GM23338 (cell line): ENCODE results near the gene RAD51B. TPM values are rescaled to one million over a fixed set of nuclear protein-coding genes. Genes with fewer than 3 reads are reported as not detected.

Experiments used
- ATAC-seq: fragments of 200-7000 bp; cut with Tn5 transposase; 3 replicates; pipeline ENCODE4 v1.9.1; 2020
- DNase-seq: peaks from one replicate; pipeline ENCODE4 v3.0.0-alpha.2; 2015; ENCODE audit warnings: low spot score
- H2AFZ ChIP-seq: fragments of 200-600 bp; sonication (generic); 2 replicates; pipeline ENCODE4 v1.8.0; 2016; ENCODE audit warnings: antibody characterized with exemption, mild to moderate bottlenecking, moderate library complexity
- H3F3A ChIP-seq: fragments of 200-600 bp; sonication (generic); replicated peaks from 2 replicates; pipeline ENCODE4 v1.8.0; 2017; ENCODE audit warnings: antibody characterized with exemption, mixed run types, low read depth
- H3K27ac ChIP-seq: fragments of 200-600 bp; sonication (generic); 2 replicates; pipeline ENCODE4 v1.6.1; 2016; ENCODE audit warnings: low read depth
- H3K27me3 ChIP-seq: fragments of 200-600 bp; sonication (generic); 2 replicates; pipeline ENCODE4 v1.8.0; 2016; ENCODE audit warnings: mild to moderate bottlenecking, mixed run types, moderate library complexity; ENCODE audit not compliant: insufficient read depth
- H3K36me3 ChIP-seq: fragments of 200-600 bp; sonication (generic); 2 replicates; pipeline ENCODE4 v1.8.0; 2016; ENCODE audit warnings: mild to moderate bottlenecking; ENCODE audit not compliant: insufficient read depth
- H3K4me1 ChIP-seq: fragments of 200-600 bp; sonication (generic); 2 replicates; pipeline ENCODE4 v1.8.0; 2016; ENCODE audit warnings: mild to moderate bottlenecking, moderate library complexity; ENCODE audit not compliant: insufficient read depth
- H3K4me2 ChIP-seq: fragments of 200-600 bp; sonication (generic); 2 replicates; pipeline ENCODE4 v1.7.1; 2017; ENCODE audit warnings: mixed run types
- H3K4me3 ChIP-seq: fragments of 200-600 bp; sonication (generic); 2 replicates; pipeline ENCODE4 v1.6.1; 2016; ENCODE audit warnings: mixed run types
- H3K79me2 ChIP-seq: fragments of 200-600 bp; sonication (generic); replicated peaks from 2 replicates; pipeline ENCODE4 v1.8.0; 2017; ENCODE audit warnings: mild to moderate bottlenecking; ENCODE audit not compliant: insufficient read depth
- H3K9me2 ChIP-seq: fragments of 200-600 bp; sonication (generic); 2 replicates; pipeline ENCODE4 v1.8.0; 2017; ENCODE audit not compliant: insufficient read depth
- H4K20me1 ChIP-seq: fragments of 200-600 bp; sonication (generic); replicated peaks from 2 replicates; pipeline ENCODE4 v1.8.0; 2017; ENCODE audit warnings: mild to moderate bottlenecking; ENCODE audit not compliant: insufficient read depth
- H3K27ac Mint-ChIP-seq: 2 replicates; pipeline ENCODE4 v1.8.0; 2020; ENCODE audit warnings: inconsistent platforms, mild to moderate bottlenecking, moderate library complexity, mixed read lengths
- H3K27me3 Mint-ChIP-seq: 3 replicates; pipeline ENCODE4 v1.8.0; 2022; ENCODE audit warnings: low read depth, mild to moderate bottlenecking, moderate library complexity, mixed read lengths, inconsistent platforms; ENCODE audit not compliant: insufficient read depth, poor library complexity
- H3K36me3 Mint-ChIP-seq: 3 replicates; pipeline ENCODE4 v1.8.0; 2021; ENCODE audit warnings: low read depth, mild to moderate bottlenecking, inconsistent platforms, moderate library complexity, mixed read lengths
- H3K4me1 Mint-ChIP-seq: 3 replicates; pipeline ENCODE4 v1.8.0; 2020; ENCODE audit warnings: mild to moderate bottlenecking, inconsistent platforms, mixed read lengths
- H3K4me3 Mint-ChIP-seq: 3 replicates; pipeline ENCODE4 v1.8.0; 2021; ENCODE audit warnings: moderate library complexity, mild to moderate bottlenecking, inconsistent platforms, mixed read lengths
- H3K9me3 Mint-ChIP-seq: 3 replicates; pipeline ENCODE4 v1.8.0; 2020; ENCODE audit warnings: moderate library complexity, mild to moderate bottlenecking, inconsistent platforms, mixed read lengths
- CREB1 ChIP-seq: fragments of 250-450 bp; sonication (Bioruptor Pico); IDR thresholded peaks from 2 replicates; pipeline ENCODE4 v1.5.0; 2020; ENCODE audit warnings: low read depth, mild to moderate bottlenecking, moderate library complexity
- CTCF ChIP-seq, 2 experiments: fragments of 200-600 bp in 1 of 2; sonication (generic) in 1 of 2; conservative IDR thresholded peaks; 2 replicates each; pipeline versions ENCODE4 v1.5.1 to v1.6.1; 2016 to 2017; ENCODE audit warnings: antibody characterized with exemption in 2 of 2, low read depth in 2 of 2, mild to moderate bottlenecking in 2 of 2, moderate library complexity in 1 of 2
- ETS1 ChIP-seq: IDR thresholded peaks from 2 replicates; pipeline ENCODE4 v1.6.1; 2016; ENCODE audit warnings: antibody characterized with exemption
- EZH2 ChIP-seq: fragments of 200-600 bp; sonication (generic); IDR thresholded peaks from one replicate; pipeline ENCODE4 v1.8.0; 2017; ENCODE audit warnings: antibody characterized with exemption, mild to moderate bottlenecking, low read depth; ENCODE audit not compliant: unreplicated experiment
- EZH2phosphoT487 ChIP-seq: fragments of 200-600 bp; sonication (generic); IDR thresholded peaks from one replicate; pipeline ENCODE4 v1.8.1; 2018; ENCODE audit warnings: antibody characterized with exemption; ENCODE audit not compliant: unreplicated experiment
- JUNB ChIP-seq: IDR thresholded peaks from one replicate; pipeline ENCODE4 v1.6.1; 2016; ENCODE audit warnings: antibody characterized with exemption; ENCODE audit not compliant: unreplicated experiment
- NANOG ChIP-seq: IDR thresholded peaks from 2 replicates; pipeline ENCODE4 v1.6.1; 2016; ENCODE audit warnings: antibody characterized with exemption, borderline replicate concordance
- POLR2AphosphoS5 ChIP-seq: IDR thresholded peaks from 2 replicates; pipeline ENCODE4 v1.6.1; 2016; ENCODE audit warnings: antibody characterized with exemption, low read depth
- STAT1 ChIP-seq: IDR thresholded peaks from one replicate; pipeline ENCODE4 v1.6.1; 2016; ENCODE audit warnings: antibody characterized with exemption; ENCODE audit not compliant: unreplicated experiment
- ZNF114 ChIP-seq: fragments of 250-450 bp; sonication (Bioruptor Pico); IDR thresholded peaks from 2 replicates; pipeline ENCODE4 v1.5.0; 2020; ENCODE audit warnings: mild to moderate bottlenecking, moderate library complexity
- ZNF331 ChIP-seq: fragments of 250-450 bp; sonication (Bioruptor Pico); IDR thresholded peaks from 2 replicates; pipeline ENCODE4 v1.5.0; 2020; ENCODE audit warnings: low read depth, mild to moderate bottlenecking, moderate library complexity
- polyA plus RNA-seq: library from polyadenylated mRNA; unstranded; fragments of >200 nt; fragmentation: Nextera tagmentation; extraction: Ambion mirVana; gene quantifications from 2 replicates; pipeline ENCODE4 v1.2.1, GENCODE V29; 2016
- total RNA-seq: library from RNA; depleted of rRNA; stranded (reverse); fragments of >200 nt; shearing (Covaris generic); gene quantifications from 2 replicates; pipeline ENCODE4 v1.2.3, GENCODE V29; 2014
- TF ChIP-seq, protein P1 (sequence below): fragments of 250-450 bp; sonication (Bioruptor Pico); IDR thresholded peaks from 2 replicates; pipeline ENCODE4 v1.5.0; 2020; ENCODE audit warnings: mild to moderate bottlenecking, moderate library complexity

RAD51B gene
- total and polyA plus RNA-seq, 2 experiments from 2014 or later = 15.7 to 29.1 TPM

DNA sequence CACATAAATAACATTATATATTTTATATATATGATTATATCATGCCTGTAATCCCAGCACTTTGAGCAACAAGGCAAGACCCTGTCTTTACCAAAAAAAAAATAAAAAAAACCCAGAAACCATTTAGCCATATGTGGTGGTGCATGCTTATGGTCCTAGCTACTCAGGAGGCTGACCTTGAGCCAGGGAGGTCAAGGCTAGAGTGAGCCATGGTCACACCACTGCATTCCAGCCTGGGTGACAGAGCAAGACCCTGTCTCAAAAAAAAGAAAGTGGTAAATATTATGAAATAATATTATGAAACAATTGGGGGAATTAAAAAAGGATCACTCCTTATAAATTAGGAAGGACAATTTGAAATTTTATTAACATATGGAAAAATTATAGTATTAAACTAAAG, 16.0 kb downstream of the RAD51B start:
- no peaks in the 10 kb centered on the region for H3K27me3 Mint-ChIP-seq
- DNase-seq (no peak), ATAC-seq (no peak)
- no peaks in the 10 kb centered on the region for H3K27me3 ChIP-seq
- no peak overlapping the region for H3K27ac Mint-ChIP-seq
- no peaks in the 10 kb centered on the region for H3K4me1 Mint-ChIP-seq
- peaks cover 2% of the 10 kb centered on the region; the same call in 2 of the 3 replicates for H3K36me3 Mint-ChIP-seq
- no peaks in the 10 kb centered on the region for H3K79me2 ChIP-seq
- no peaks in the 10 kb centered on the region for H3K4me1 ChIP-seq
- H3K4me2 ChIP-seq = no peak overlapping the region
- H3F3A ChIP-seq = no peaks in the 10 kb centered on the region
- no peaks in the 10 kb centered on the region for H3K9me3 Mint-ChIP-seq
- H3K4me3 Mint-ChIP-seq = no peak overlapping the region
- H4K20me1 ChIP-seq = no peaks in the 10 kb centered on the region
- H3K27ac ChIP-seq = no peak overlapping the region
- no peak overlapping the region for H3K4me3 ChIP-seq
- H3K9me2 ChIP-seq = no peaks in the 10 kb centered on the region
- TF ChIP-seq EZH2phosphoT487 = no peak
- TF ChIP-seq, protein P1, sequence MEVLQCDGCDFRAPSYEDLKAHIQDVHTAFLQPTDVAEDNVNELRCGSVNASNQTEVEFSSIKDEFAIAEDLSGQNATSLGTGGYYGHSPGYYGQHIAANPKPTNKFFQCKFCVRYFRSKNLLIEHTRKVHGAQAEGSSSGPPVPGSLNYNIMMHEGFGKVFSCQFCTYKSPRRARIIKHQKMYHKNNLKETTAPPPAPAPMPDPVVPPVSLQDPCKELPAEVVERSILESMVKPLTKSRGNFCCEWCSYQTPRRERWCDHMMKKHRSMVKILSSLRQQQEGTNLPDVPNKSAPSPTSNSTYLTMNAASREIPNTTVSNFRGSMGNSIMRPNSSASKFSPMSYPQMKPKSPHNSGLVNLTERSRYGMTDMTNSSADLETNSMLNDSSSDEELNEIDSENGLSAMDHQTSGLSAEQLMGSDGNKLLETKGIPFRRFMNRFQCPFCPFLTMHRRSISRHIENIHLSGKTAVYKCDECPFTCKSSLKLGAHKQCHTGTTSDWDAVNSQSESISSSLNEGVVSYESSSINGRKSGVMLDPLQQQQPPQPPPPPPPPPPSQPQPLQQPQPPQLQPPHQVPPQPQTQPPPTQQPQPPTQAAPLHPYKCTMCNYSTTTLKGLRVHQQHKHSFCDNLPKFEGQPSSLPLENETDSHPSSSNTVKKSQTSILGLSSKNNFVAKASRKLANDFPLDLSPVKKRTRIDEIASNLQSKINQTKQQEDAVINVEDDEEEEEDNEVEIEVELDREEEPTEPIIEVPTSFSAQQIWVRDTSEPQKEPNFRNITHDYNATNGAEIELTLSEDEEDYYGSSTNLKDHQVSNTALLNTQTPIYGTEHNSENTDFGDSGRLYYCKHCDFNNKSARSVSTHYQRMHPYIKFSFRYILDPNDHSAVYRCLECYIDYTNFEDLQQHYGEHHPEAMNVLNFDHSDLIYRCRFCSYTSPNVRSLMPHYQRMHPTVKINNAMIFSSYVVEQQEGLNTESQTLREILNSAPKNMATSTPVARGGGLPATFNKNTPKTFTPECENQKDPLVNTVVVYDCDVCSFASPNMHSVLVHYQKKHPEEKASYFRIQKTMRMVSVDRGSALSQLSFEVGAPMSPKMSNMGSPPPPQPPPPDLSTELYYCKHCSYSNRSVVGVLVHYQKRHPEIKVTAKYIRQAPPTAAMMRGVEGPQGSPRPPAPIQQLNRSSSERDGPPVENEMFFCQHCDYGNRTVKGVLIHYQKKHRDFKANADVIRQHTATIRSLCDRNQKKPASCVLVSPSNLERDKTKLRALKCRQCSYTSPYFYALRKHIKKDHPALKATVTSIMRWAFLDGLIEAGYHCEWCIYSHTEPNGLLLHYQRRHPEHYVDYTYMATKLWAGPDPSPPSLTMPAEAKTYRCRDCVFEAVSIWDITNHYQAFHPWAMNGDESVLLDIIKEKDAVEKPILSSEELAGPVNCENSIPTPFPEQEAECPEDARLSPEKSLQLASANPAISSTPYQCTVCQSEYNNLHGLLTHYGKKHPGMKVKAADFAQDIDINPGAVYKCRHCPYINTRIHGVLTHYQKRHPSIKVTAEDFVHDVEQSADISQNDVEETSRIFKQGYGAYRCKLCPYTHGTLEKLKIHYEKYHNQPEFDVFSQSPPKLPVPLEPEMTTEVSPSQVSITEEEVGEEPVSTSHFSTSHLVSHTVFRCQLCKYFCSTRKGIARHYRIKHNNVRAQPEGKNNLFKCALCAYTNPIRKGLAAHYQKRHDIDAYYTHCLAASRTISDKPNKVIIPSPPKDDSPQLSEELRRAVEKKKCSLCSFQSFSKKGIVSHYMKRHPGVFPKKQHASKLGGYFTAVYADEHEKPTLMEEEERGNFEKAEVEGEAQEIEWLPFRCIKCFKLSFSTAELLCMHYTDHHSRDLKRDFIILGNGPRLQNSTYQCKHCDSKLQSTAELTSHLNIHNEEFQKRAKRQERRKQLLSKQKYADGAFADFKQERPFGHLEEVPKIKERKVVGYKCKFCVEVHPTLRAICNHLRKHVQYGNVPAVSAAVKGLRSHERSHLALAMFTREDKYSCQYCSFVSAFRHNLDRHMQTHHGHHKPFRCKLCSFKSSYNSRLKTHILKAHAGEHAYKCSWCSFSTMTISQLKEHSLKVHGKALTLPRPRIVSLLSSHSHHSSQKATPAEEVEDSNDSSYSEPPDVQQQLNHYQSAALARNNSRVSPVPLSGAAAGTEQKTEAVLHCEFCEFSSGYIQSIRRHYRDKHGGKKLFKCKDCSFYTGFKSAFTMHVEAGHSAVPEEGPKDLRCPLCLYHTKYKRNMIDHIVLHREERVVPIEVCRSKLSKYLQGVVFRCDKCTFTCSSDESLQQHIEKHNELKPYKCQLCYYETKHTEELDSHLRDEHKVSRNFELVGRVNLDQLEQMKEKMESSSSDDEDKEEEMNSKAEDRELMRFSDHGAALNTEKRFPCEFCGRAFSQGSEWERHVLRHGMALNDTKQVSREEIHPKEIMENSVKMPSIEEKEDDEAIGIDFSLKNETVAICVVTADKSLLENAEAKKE (CRISPR knock-in tag) = no peak
- no peak for TF ChIP-seq ZNF331 (CRISPR knock-in tag)
- TF ChIP-seq STAT1 = no peak
- no peak for TF ChIP-seq POLR2AphosphoS5
- no peak for TF ChIP-seq NANOG
- TF ChIP-seq ETS1 = no peak
- TF ChIP-seq JUNB = no peak
- no peak for TF ChIP-seq ZNF114 (CRISPR knock-in tag)
- no peak for TF ChIP-seq CREB1 (CRISPR knock-in tag)
- TF ChIP-seq EZH2 = no peak
- no peak for TF ChIP-seq CTCF (conservative IDR thresholded peaks at IDR 0.05; ENCODE audit: low read depth in 2 of 2)
- H3K36me3 ChIP-seq = no peaks in the 10 kb centered on the region
- no peak overlapping the region for H2AFZ ChIP-seq
